Measurements from ENCODE around the gene HEXA. TPM values are rescaled to one million over a fixed set of nuclear protein-coding genes. Genes with fewer than 3 reads are reported as not detected.
"Not testable (repeated sequence)": the region's sequence is repeated elsewhere in the genome, so short reads cannot be mapped to it uniquely, and the experiment has no call there.

HEXA gene
- total and polyA plus RNA-seq, 2 of the 8 experiments (the other 6 are each of a cell fraction or from before 2014, with no cell fraction given): 52.5 to 73.7 TPM

- H3K79me2 ChIP-seq (ENCODE audit: control insufficient read depth in 1 of 2, insufficient read depth in 2 of 2, low read length in 2 of 2); DNase-seq (ENCODE audit: low read depth in 1 of 2, low spot score in 2 of 2); H3K18ac ChIP-seq (ENCODE audit: extremely low read depth, low read length); H2AFZ ChIP-seq (ENCODE audit: low read length); H4K91ac ChIP-seq (replicated peaks; ENCODE audit: insufficient read length, low read length); CTCF ChIA-PET (ENCODE audit: partially characterized antibody); H3K56ac ChIP-seq (replicated peaks; ENCODE audit: insufficient read length, low read depth, low read length); H2BK12ac ChIP-seq (ENCODE audit: low read depth, low read length); H4K5ac ChIP-seq (ENCODE audit: insufficient read length, low read depth, low read length); H2BK15ac ChIP-seq (ENCODE audit: low read length); H3K27ac ChIP-seq (ENCODE audit: low read depth, low read length); H2BK20ac ChIP-seq (ENCODE audit: low read length); H3K4me3 ChIP-seq (ENCODE audit: extremely low read depth in 1 of 4, insufficient read depth in 2 of 4, low read depth in 3 of 4, low read length in 4 of 4); H3K9ac ChIP-seq (replicated peaks in 1 of 4; ENCODE audit: extremely low read depth in 1 of 4, low read depth in 3 of 4, low read length in 3 of 4); FAIRE-seq; H3K27me3 ChIP-seq (replicated peaks in 1 of 4; ENCODE audit: control insufficient read depth in 3 of 4, extremely low read depth in 1 of 4, insufficient read depth in 3 of 4, low read length in 3 of 4); H3K4me2 ChIP-seq (ENCODE audit: insufficient read depth in 1 of 2, low read depth in 2 of 2, low read length in 2 of 2); H3K4me1 ChIP-seq (replicated peaks in 1 of 4; ENCODE audit: control insufficient read depth in 3 of 4, insufficient read depth in 4 of 4, low read length in 3 of 4); H3K4ac ChIP-seq (replicated peaks; ENCODE audit: insufficient read length, low read depth, low read length); H3K36me3 ChIP-seq (ENCODE audit: control insufficient read depth in 2 of 4, insufficient read depth in 4 of 4, low read length in 3 of 4); H3K14ac ChIP-seq (ENCODE audit: insufficient read length); H3K23me2 ChIP-seq (ENCODE audit: low read depth, low read length); H2BK120ac ChIP-seq (replicated peaks; ENCODE audit: low read depth, low read length); H3K23ac ChIP-seq (ENCODE audit: insufficient read length); H4K20me1 ChIP-seq (replicated peaks in 1 of 2; ENCODE audit: control insufficient read depth in 1 of 2, insufficient read depth in 2 of 2, low read length in 2 of 2); H2AK5ac ChIP-seq (ENCODE audit: low read depth, low read length); H4K8ac ChIP-seq (ENCODE audit: extremely low read depth, insufficient read depth, low read length); H3K9me3 ChIP-seq (ENCODE audit: insufficient read depth in 2 of 2, low read depth in 1 of 2, low read length in 1 of 2); H2BK5ac ChIP-seq (ENCODE audit: low read depth, low read length); H3K79me1 ChIP-seq (ENCODE audit: low read depth, low read length): not testable (repeated sequence)
- POLR2A ChIA-PET (ENCODE audit: partially characterized antibody): interaction anchor here (0.6 kb wide), 1 partner anchor 73 kb away, joined by 3 read pairs; no protein-coding TSS in a partner anchor
- 85% methylated on average over 2 of the region's 3 CpGs; no CpG with 5 or more reads in 1 of the 2 experiments for WGBS, 2 experiments (ENCODE audit: extremely low coverage in 1 of 2, insufficient coverage in 1 of 2, insufficient read length in 1 of 2, insufficient replicate concordance in 2 of 2, low coverage in 1 of 2, low lambda C conversion rate in 2 of 2, missing lambda C conversion rate in 1 of 2)
Measured at GRCh38 chr15:72413337-72413736, 37.5 kb upstream of the HEXA start.
